Keratinocyte (primary cell): Measurements from ENCODE around the gene LCN10. TPM values are rescaled to one million over a fixed set of nuclear protein-coding genes. Genes with fewer than 3 reads are reported as not detected.

ENCODE experiments used
- DNase-seq: peaks from one replicate; pipeline ENCODE4 v3.0.0-alpha.2; 2011; ENCODE audit warnings: low read depth, missing footprints, low spot score
- FAIRE-seq: peaks from 2 replicates; lab custom pipeline; 2011; peaks lifted over from hg19 to GRCh38; lab: Jason Lieb, UNC
- H2AFZ ChIP-seq: 2 replicates; pipeline ENCODE4 v1.6.0; 2012; ENCODE audit warnings: low read length, control low read depth, inconsistent platforms; ENCODE audit not compliant: control insufficient read depth
- H3K27ac ChIP-seq: 2 replicates; pipeline ENCODE4 v1.5.1; 2011; ENCODE audit warnings: low read length; ENCODE audit not compliant: control insufficient read depth, insufficient read depth
- H3K27me3 ChIP-seq: 3 replicates; pipeline ENCODE4 v1.6.0; 2011; ENCODE audit warnings: low read length; ENCODE audit not compliant: control insufficient read depth, insufficient read depth; ENCODE audit errors: extremely low read depth
- H3K36me3 ChIP-seq, 2 experiments: 2 replicates in 1 of 2; 3 replicates in 1 of 2; pipeline ENCODE4 v1.5.1; 2011; ENCODE audit warnings: low read length in 2 of 2, mild to moderate bottlenecking in 1 of 2; ENCODE audit not compliant: control insufficient read depth in 2 of 2, insufficient read depth in 2 of 2; ENCODE audit errors: extremely low read depth in 1 of 2
- H3K4me1 ChIP-seq: 3 replicates; pipeline ENCODE4 v1.5.1; 2011; ENCODE audit warnings: low read length; ENCODE audit not compliant: control insufficient read depth, insufficient read depth; ENCODE audit errors: extremely low read depth
- H3K4me2 ChIP-seq: 3 replicates; pipeline ENCODE4 v1.6.0; 2011; ENCODE audit warnings: low read depth, low read length; ENCODE audit not compliant: control insufficient read depth, insufficient read depth; ENCODE audit errors: extremely low read depth
- H3K4me3 ChIP-seq, 3 experiments: fragments of 200-600 bp in 1 of 3; sonication (generic) in 1 of 3; 2 replicates in 2 of 3; 3 replicates in 1 of 3; pipeline ENCODE4 v1.5.1; 2011 to 2016; ENCODE audit warnings: low read length in 3 of 3, mild to moderate bottlenecking in 3 of 3, control low read depth in 2 of 3, inconsistent platforms in 1 of 3, low read depth in 1 of 3, mixed read lengths in 1 of 3, mixed run types in 1 of 3, moderate library complexity in 1 of 3; ENCODE audit not compliant: control insufficient read depth in 2 of 3, insufficient read depth in 2 of 3; ENCODE audit errors: extremely low read depth in 1 of 3
- H3K79me2 ChIP-seq: 2 replicates; pipeline ENCODE4 v1.6.0; 2012; ENCODE audit warnings: low read length; ENCODE audit not compliant: control insufficient read depth, insufficient read depth
- H3K9ac ChIP-seq: 3 replicates; pipeline ENCODE4 v1.6.0; 2011; ENCODE audit warnings: low read length; ENCODE audit not compliant: control insufficient read depth, insufficient read depth; ENCODE audit errors: extremely low read depth
- H3K9me1 ChIP-seq: 3 replicates; pipeline ENCODE4 v1.6.0; 2011; ENCODE audit warnings: low read length; ENCODE audit not compliant: control insufficient read depth, insufficient read depth; ENCODE audit errors: extremely low read depth
- H3K9me3 ChIP-seq: 2 replicates; pipeline ENCODE4 v1.5.1; 2012; ENCODE audit warnings: low read depth, low read length; ENCODE audit not compliant: control insufficient read depth
- H4K20me1 ChIP-seq: 3 replicates; pipeline ENCODE4 v1.6.0; 2011; ENCODE audit warnings: low read length; ENCODE audit not compliant: control insufficient read depth, insufficient read depth; ENCODE audit errors: extremely low read depth
- CTCF ChIP-seq, 3 experiments: IDR thresholded peaks in 1 of 3; conservative IDR thresholded peaks in 1 of 3; optimal IDR thresholded peaks in 1 of 3; 2 replicates in 2 of 3; 3 replicates in 1 of 3; pipeline versions ENCODE3 to v1.5.1; 2011; ENCODE audit warnings: low read length in 3 of 3, mild to moderate bottlenecking in 3 of 3, moderate library complexity in 2 of 3, control low read depth in 1 of 3, inconsistent platforms in 1 of 3; ENCODE audit not compliant: insufficient read depth in 2 of 3; ENCODE audit errors: extremely low read depth in 1 of 3
- EZH2 ChIP-seq: IDR thresholded peaks from one replicate; pipeline ENCODE4 v1.6.1; 2012; ENCODE audit warnings: inconsistent platforms, mild to moderate bottlenecking, low read length, moderate library complexity
- dilution Hi-C: fragments of 300-500 bp; cut with MboI; formaldehyde crosslinking; loops from one replicate; pipeline ENCODE4 v1.7.0; 2020; ENCODE audit warnings: low sequenced_read_pairs; ENCODE audit not compliant: extremely low pct_ligation_motif_present
- polyA plus RNA-seq, 5 experiments: library from polyadenylated mRNA; depleted of rRNA in 3 of 5; stranded (reverse) in 3 of 5; stranded (forward) in 1 of 5; unstranded in 1 of 5; fragments of >200 nt; gene quantifications; 1 replicate in 1 of 5; 2 replicates in 3 of 5; 3 replicates in 1 of 5; pipeline versions ENCODE4 v1.2.1 to v1.2.3, GENCODE V29; 2011 to 2012; ENCODE audit warnings: missing spikeins in 2 of 5, low read depth in 1 of 5, low replicate concordance in 1 of 5

LCN10 gene
- polyA plus RNA-seq, 1 donor (not counting 4 experiments of a cell fraction or from before 2014, with no cell fraction given), result not detected

- no peaks in the 10 kb centered on the region for H3K9me1 ChIP-seq
- TF ChIP-seq EZH2 (no peak), CTCF (optimal IDR thresholded peaks at IDR 0.05 in 1 of 3, IDR thresholded peaks at IDR 0.05 in 1 of 3, conservative IDR thresholded peaks at IDR 0.05 in 1 of 3; ENCODE audit: extremely low read depth in 1 of 3, insufficient read depth in 2 of 3, low read length in 3 of 3) (no peak)
- no peak overlapping the region for H3K27ac ChIP-seq
- no peaks in the 10 kb centered on the region for H4K20me1 ChIP-seq
- dilution Hi-C loops, result no loop called here
- DNase-seq (no peak), FAIRE-seq (no peak)
- no peak overlapping the region for H3K9ac ChIP-seq
- H3K79me2 ChIP-seq, result no peaks in the 10 kb centered on the region
- H3K4me3 ChIP-seq, result no peak overlapping the region
- no peak overlapping the region for H2AFZ ChIP-seq
- H3K4me2 ChIP-seq, result no peak overlapping the region
- no peaks in the 10 kb centered on the region for H3K9me3 ChIP-seq
- no peaks in the 10 kb centered on the region for H3K36me3 ChIP-seq
- H3K4me1 ChIP-seq, result no peaks in the 10 kb centered on the region
- peaks cover 25% of the 10 kb centered on the region for H3K27me3 ChIP-seq
Observed at GRCh38 chr9:136779808-136780207, 37.1 kb upstream of the LCN10 start.

- dilution Hi-C loops, result no loop called here
- Histone ChIP-seq H2AFZ (no peak overlapping the region), H3K79me2 (no peaks in the 10 kb centered on the region), H3K4me1 (no peaks in the 10 kb centered on the region), H3K4me3 (no peak overlapping the region), H3K4me2 (no peak overlapping the region), H3K36me3 (no peaks in the 10 kb centered on the region), H3K9me3 (peaks cover 5% of the 10 kb centered on the region), H3K9ac (no peak overlapping the region), H3K9me1 (no peaks in the 10 kb centered on the region), H3K27ac (no peak overlapping the region), H4K20me1 (no peaks in the 10 kb centered on the region), H3K27me3 (peaks cover 25% of the 10 kb centered on the region)
- TF ChIP-seq EZH2 (no peak), CTCF (optimal IDR thresholded peaks at IDR 0.05 in 1 of 3, IDR thresholded peaks at IDR 0.05 in 1 of 3, conservative IDR thresholded peaks at IDR 0.05 in 1 of 3; ENCODE audit: extremely low read depth in 1 of 3, insufficient read depth in 2 of 3, low read length in 3 of 3) (no peak)
- FAIRE-seq, result no peak
- no peak for DNase-seq
Observed at GRCh38 chr9:136777359-136777758, 34.6 kb upstream of the LCN10 start.
